ENCODE data around the gene ITGB1. TPM values are rescaled to one million over a fixed set of nuclear protein-coding genes. Genes with fewer than 3 reads are reported as not detected.
A peak's percentile ranks its signal among the peaks of the same experiment; 100 is the strongest.

ITGB1 gene
- total RNA-seq, 4 donors from 2014 or later = 70.5 to 323 (median 161) TPM

- peak in 1 of 4 donors; percentile 6 for TF ChIP-seq POLR2A (IDR thresholded peaks at IDR 0.05)
- TF ChIP-seq, protein P1, sequence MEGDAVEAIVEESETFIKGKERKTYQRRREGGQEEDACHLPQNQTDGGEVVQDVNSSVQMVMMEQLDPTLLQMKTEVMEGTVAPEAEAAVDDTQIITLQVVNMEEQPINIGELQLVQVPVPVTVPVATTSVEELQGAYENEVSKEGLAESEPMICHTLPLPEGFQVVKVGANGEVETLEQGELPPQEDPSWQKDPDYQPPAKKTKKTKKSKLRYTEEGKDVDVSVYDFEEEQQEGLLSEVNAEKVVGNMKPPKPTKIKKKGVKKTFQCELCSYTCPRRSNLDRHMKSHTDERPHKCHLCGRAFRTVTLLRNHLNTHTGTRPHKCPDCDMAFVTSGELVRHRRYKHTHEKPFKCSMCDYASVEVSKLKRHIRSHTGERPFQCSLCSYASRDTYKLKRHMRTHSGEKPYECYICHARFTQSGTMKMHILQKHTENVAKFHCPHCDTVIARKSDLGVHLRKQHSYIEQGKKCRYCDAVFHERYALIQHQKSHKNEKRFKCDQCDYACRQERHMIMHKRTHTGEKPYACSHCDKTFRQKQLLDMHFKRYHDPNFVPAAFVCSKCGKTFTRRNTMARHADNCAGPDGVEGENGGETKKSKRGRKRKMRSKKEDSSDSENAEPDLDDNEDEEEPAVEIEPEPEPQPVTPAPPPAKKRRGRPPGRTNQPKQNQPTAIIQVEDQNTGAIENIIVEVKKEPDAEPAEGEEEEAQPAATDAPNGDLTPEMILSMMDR (IDR thresholded peaks at IDR 0.05) = no peak
- intact Hi-C loops (cut with DNase I) = no loop called here
- Histone ChIP-seq H3K27me3 (no peaks in the 10 kb centered on the region), H3K4me3 (peak overlapping the region; percentile 72 to 98 (median 94)), H3K4me1 (peaks cover 21 to 85% (median 35%) of the 10 kb centered on the region in 3 donors), H3K36me3 (no peaks in the 10 kb centered on the region), H3K27ac (peak overlapping the region; percentile 95 to 98 (median 96)), H3K9me3 (no peaks in the 10 kb centered on the region)
- 1% methylated on average over 15 to 33 of the region's 87 CpGs for WGBS, 2 donors
- DNase-seq = no peak
Measured at GRCh38 chr10:32957341-32958084, 517 bp downstream of the ITGB1 start.

DNA sequence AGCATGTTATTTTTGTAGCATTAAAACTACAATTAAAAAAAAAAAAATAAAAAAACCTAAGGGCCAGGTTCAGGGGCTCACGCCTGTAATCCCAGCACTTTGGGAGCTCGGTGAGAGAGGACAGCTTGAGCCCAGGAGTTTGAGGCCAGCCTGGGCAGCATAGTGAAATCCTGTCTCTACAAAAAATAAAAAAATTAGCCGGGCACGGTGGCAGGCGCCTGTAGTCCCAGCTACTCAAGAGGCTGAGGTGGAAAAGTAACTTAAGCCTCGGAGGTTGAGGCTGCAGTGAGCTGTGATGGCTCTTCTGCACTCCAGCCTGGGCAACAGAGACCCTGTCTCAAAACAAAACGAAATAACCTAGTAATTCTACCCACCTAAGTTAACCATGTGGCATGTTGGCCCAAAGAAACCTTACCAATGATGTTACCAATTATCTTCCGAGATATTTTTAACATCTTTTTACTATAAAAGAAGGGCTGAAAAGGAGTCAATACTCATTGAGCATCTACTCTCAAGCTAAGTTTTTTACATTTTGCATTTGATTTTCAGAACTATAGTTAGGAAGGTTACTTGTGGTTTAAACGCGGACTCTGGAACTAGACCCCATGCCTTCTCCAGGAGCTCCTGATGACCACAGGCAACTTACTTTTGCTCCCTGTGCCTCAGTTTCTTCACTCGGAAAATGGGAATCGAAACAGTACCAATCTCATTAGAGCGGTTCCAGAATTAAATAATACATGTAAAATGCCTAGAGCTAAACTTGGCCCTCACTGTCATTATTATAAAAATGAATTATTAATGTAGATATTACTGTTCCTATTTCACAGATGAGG lies 1.4 kb downstream of the ITGB1 start:
- Histone ChIP-seq H3K27me3 (no peaks in the 10 kb centered on the region), H3K4me1 (peaks cover 21 to 85% (median 29%) of the 10 kb centered on the region in 3 donors), H3K27ac (peak overlapping the region; percentile 95 to 98 (median 96)), H3K9me3 (no peaks in the 10 kb centered on the region), H3K4me3 (peak overlapping the region; percentile 72 to 98 (median 94)), H3K36me3 (no peaks in the 10 kb centered on the region)
- intact Hi-C loops (cut with DNase I) = no loop called here
- WGBS, 2 donors = 13 to 15% methylated on average over 13 of the region's 13 CpGs
- no peak for TF ChIP-seq POLR2A (IDR thresholded peaks at IDR 0.05)
- TF ChIP-seq, protein P1 (IDR thresholded peaks at IDR 0.05) = no peak
- no peak for DNase-seq

DNA sequence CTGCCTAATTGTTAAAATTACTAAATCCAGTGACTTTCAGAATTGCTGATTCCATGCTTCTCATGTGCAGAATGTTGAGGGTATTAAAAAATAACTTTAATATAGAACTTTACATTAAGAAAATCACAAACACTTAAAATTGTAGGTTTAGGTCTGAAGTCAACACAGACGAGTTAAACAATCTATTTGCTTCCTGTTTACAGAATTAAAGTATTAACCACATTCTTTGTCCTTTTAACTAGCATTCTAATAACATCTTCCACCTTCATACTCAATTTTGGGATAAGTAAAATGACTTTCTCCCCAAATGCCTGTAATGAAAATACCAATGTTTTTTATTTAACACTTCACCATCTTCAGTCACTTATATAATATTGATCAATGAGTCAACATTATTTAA lies 2.2 kb downstream of the ITGB1 start:
- Histone ChIP-seq H3K36me3 (no peaks in the 10 kb centered on the region), H3K4me1 (peaks cover 21 to 85% (median 30%) of the 10 kb centered on the region in 3 donors), H3K4me3 (peak overlapping the region; percentile 72 to 98 (median 94)), H3K9me3 (no peaks in the 10 kb centered on the region), H3K27me3 (no peaks in the 10 kb centered on the region), H3K27ac (peak overlapping the region; percentile 66 to 98 (median 96))
- TF ChIP-seq POLR2A (IDR thresholded peaks at IDR 0.05) = no peak
- TF ChIP-seq, protein P1 (IDR thresholded peaks at IDR 0.05) = no peak
- intact Hi-C loops (cut with DNase I) = no loop called here
- 0 to 7% methylated on average over 1 of the region's 1 CpG for WGBS, 2 donors
- DNase-seq = no peak

DNA sequence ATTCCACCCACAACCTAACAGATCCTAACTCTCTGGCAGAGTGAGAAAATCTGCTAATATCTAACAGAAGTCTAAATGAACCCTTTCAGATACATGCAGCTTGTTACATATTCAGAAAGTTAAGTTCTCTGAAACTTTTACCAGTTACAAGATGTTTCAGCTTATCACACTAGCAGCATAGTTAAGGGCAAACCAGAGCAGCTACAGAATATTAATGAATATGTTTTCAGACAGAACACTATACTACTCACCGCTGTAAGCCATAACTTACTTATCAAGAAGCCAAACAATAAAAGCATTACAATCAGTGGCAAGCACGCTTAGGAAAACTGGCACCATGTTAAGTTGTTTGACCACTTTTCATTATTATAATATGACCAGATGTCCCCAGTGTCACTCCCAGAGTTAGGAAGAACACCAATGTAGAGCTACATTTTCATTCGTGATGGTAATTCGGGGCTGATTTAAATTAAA lies 2.7 kb downstream of the ITGB1 start:
- peaks cover 21 to 85% (median 33%) of the 10 kb centered on the region in 3 donors for H3K4me1 ChIP-seq
- no peaks in the 10 kb centered on the region for H3K27me3 ChIP-seq
- peak overlapping the region; percentile 42 to 98 (median 80) for H3K27ac ChIP-seq
- no peak for DNase-seq
- TF ChIP-seq POLR2A (IDR thresholded peaks at IDR 0.05) = no peak
- TF ChIP-seq, protein P1 (IDR thresholded peaks at IDR 0.05) = no peak
- peak overlapping the region in 3 of 4 donors; percentile 72 to 98 (median 91) for H3K4me3 ChIP-seq
- WGBS, 2 donors = 25 to 29% methylated on average over 4 of the region's 4 CpGs
- no peaks in the 10 kb centered on the region for H3K36me3 ChIP-seq
- H3K9me3 ChIP-seq = no peaks in the 10 kb centered on the region
- intact Hi-C loops (cut with DNase I) = no loop called here
